Measurements from ENCODE around the gene EIF4G3.
"Not testable (repeated sequence)": the region's sequence is repeated elsewhere in the genome, so short reads cannot be mapped to it uniquely, and the experiment has no call there.

The EIF4G3 gene

GRCh38 chr1:21149855-21150432 lies 26.8 kb downstream of the EIF4G3 start:
- no peak for DNase-seq

DNA sequence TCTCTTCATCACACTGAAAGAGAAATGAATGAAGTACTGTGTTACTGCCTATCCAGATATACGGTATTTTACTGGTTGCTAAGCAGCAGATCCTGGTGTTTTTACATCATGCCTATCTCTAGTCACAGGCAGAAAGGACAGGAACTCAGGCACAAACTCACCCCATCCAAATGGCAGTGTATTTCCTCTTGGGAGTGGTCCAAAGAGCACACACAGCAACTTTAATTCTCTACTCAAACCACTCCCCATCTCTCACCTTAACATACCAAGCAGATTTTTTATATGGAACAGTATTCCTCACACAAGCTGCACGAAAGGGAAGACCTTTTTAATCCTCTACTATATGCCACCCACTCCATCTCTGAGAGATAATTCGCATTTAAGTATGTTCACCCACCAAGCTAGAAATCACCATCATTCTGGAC lies 27.3 kb downstream of the EIF4G3 start:
- no peak for DNase-seq

- no peak for DNase-seq
Observed at GRCh38 chr1:21143752-21144151, 32.9 kb downstream of the EIF4G3 start.

DNA sequence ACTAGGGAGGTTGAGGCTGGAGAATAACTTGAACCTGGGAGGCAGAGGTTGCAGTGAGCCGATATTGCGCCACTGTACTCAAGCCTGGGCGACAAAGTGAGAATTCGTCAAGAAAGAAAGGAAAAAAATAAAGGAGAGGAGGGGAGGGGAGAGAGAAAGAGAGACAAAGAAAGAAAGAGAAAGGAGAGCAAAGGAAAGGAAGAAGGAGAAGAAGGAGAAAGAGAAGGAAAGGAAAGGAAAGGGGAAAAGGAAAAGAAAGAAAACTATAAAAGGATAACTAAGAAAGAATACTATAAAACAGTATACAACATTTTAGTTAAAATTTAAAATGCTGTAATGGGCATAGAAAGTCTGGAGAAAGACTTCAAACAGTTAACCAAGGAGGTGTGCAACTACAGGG lies 33.6 kb downstream of the EIF4G3 start:
- DNase-seq: no peak

GRCh38 chr1:21141030-21141429 lies 35.7 kb downstream of the EIF4G3 start:
- no peak for DNase-seq

GRCh38 chr1:21139601-21140000 lies 37.1 kb downstream of the EIF4G3 start:
- no peak for DNase-seq

DNA sequence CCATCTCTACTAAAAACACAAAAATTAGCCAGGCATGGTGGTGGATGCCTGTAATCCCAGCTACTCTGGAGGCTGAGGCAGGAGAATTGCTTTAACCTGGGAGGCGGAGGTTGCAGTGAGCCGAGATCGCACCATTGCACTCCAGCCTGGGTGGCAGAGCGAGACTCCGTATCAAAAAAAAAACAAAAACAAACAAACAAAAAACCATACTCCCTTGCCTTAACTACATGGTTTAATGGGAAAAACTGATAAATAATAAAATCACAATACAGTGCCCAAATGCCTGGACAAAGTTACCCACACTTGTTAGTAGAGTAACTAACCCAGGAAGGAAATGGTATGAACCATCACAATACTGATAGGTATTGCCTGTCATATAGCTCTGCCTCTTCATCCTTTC lies 40.4 kb downstream of the EIF4G3 start:
- DNase-seq: not testable (repeated sequence)

DNA sequence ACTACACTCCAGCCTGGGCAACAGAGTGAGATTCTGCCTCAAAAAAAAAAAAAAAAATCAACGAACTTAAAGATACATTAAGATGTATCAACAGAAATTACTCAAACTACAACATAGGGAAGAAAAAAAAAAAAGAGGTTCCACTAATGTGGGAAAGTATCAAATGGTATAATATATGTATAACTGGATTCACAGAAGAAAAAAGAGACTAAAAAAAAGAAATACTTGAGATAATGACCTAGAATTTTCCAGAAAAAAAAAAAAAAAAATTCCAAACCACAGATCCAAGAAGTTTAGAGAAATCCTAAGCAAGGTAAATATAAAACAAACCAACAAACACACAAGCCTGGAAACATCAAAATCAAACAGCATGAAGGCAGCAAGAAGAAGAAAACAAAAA lies 45.5 kb downstream of the EIF4G3 start:
- no peak for DNase-seq

DNA sequence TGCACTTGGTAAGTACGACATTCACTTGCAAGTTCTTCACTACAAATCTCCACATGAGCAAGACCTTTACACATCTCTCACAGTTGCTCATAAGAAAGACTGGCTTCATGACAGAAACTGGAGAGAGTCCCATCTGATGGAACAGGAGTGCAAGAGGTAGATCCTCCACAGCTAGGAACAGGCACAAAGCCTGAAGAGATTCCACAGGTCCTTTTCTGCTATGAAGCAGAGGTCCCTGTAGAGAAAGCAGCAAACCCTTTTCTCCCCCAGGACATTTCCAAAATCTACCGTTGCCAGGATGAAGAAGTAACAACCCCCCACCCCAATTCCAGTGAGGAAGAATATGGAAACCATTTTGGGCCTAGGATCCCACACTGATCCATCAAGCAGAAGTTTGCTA lies 47.3 kb downstream of the EIF4G3 start:
- DNase-seq: no peak

DNA sequence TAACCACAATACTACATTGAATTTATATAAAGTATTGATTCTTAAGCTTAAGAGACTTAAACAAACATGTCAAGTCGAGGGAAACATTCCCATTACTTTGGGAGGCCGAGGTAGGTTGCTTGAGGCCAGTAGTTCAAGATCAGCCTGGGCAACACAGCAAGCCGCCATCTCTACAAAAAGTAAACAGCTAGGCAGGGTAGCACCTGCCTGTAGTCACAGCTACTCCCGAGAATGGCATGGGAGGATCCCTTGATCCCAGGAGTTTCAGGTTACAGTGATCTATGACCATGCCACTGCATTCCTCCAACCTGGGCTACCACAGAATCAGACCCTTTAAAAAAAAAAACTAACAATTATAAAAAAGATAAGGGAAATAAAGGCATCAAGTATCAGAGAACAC lies 50.4 kb downstream of the EIF4G3 start:
- no peak for DNase-seq

DNA sequence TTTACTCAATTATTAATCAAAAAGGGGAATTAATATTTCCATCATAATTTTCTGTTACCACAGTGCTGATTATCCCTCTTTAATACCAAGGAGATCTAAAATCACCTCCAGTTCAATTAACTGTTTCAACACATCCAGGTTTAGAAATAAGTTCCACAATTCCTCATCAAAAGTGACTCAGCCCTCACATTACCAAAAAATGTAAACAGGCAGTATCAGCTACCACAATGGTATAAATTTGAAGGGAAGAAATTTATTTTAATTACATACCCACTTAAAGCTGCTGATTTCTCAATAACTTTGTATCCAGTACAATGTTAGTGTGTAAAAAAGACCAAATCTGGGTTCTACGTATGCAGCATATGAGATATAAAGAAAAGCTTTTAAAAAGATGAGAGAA lies 51.9 kb downstream of the EIF4G3 start:
- no peak for DNase-seq

GRCh38 chr1:21123287-21123948 lies 53.3 kb downstream of the EIF4G3 start:
- no peak for DNase-seq

DNA sequence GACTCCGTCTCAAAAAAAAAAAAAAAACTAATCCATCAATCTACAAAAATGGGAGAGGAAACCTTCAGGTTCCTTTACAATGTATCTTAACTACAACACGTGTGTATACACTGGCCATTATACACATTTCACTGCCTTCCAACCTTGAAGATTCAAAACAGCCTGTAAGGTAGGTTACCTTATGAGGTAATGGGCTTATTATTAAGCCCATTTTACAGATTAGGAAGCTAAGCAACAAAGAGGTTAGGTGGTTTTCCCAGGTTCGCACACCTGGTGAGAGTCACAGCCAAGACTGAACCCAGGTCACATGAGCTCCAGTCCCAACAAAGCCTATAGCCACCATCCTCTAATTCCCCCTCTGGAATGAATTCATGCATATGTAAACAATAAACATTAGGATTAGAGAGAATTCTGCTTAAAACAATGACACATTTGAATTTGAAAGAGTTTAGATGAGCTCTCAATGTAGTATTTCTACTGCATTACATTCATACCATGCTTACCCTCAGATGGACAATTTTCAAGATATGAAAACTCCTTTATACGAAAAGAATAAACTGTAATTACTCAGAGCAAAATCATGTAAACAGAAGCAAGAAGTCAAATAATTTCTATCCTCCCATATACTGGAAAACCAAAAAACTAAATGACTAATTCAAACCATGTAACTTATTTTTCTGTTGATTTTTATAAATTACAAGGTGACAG lies 54.8 kb downstream of the EIF4G3 start:
- no peak for DNase-seq

DNA sequence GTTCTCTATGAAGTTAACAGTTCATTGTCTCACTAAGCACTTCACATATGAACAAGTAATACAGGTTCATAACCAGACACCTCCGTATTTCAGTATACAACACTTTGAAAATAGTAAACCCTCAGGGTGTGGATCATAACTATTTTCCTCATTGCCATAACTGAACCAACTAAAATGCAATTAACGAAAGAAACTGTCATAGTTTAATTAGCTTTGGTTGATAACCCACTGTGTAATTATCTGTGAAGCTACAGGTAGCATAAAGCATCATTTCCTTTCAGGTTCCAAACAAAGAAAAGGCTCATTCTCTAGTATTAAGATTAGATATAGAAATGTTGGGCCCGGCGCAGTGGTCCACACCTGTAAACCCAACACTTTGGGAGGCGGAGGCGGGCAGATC lies 58.5 kb downstream of the EIF4G3 start:
- no peak for DNase-seq

DNA sequence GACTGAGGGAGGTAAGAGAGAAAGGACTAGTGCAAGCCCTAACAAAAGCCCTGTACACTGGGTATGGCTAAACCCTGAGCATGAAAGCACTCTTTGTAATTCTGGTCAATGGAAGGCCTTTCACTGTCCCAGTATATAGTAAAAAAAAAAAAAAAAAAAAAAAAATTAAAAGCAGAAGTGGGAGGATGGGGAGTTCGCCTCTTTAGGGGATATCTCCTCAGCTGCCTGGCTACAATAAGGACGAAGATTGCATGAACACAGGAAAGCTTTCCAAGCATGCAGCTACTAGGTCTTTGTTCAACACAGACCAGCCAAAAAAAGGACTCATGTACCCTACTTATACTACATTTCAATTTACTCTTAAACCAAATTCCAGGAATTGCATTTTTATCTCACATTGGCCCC lies 59.1 kb downstream of the EIF4G3 start:
- DNase-seq: no peak

GRCh38 chr1:21117159-21117558 lies 59.5 kb downstream of the EIF4G3 start:
- DNase-seq: no peak

GRCh38 chr1:21115098-21115760 lies 61.5 kb downstream of the EIF4G3 start:
- no peak for DNase-seq

- no peak for DNase-seq
Observed at GRCh38 chr1:21114431-21114830, 62.3 kb downstream of the EIF4G3 start.

GRCh38 chr1:21110163-21110562 lies 66.5 kb downstream of the EIF4G3 start:
- no peak for DNase-seq

DNA sequence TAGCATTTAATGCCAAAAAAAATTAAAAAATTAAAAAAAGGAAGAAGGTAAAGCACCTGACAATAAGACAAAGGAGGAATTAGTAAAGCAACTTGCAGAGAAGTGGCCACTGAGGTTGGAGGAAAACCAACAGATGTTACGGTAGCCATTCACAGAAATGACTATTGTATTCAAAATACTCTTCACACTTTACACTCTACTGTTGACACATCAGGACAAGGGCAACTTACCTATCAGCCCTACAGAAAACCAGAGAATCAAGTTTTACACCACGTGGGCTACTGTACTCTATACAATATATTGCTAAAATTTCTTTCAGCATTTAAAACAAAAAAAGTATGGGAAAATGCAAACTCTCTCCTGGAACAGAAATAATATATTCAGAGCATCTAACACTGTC lies 70.0 kb downstream of the EIF4G3 start:
- no peak for DNase-seq

GRCh38 chr1:21106238-21106637 lies 70.5 kb downstream of the EIF4G3 start:
- no peak for DNase-seq

- DNase-seq: no peak
Observed at GRCh38 chr1:21105807-21106206, 70.9 kb downstream of the EIF4G3 start.

GRCh38 chr1:21104683-21105082 lies 72.0 kb downstream of the EIF4G3 start:
- no peak for DNase-seq

DNA sequence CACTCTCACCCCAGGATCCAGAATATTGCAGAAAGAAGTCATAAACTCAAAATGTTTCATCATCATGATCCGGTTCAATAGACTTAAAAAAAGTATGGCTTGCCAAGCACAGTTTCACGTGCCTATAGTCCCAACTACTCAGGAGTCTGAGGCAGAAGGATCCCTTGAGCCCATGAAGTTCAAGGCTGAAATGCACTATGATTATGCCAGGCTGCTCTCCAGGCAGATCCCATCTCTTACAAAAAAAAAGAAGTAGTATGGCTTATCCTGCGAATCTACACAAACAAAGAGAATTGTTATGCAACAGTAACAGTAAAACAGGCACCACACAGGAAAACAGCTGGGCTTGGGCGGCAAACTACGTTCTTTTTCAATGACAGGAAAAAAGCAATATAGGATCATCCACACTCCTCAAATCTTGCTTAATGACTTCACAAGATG lies 76.2 kb downstream of the EIF4G3 start:
- DNase-seq: no peak
